ENCODE results near the gene SINHCAF.

The SINHCAF gene

DNA sequence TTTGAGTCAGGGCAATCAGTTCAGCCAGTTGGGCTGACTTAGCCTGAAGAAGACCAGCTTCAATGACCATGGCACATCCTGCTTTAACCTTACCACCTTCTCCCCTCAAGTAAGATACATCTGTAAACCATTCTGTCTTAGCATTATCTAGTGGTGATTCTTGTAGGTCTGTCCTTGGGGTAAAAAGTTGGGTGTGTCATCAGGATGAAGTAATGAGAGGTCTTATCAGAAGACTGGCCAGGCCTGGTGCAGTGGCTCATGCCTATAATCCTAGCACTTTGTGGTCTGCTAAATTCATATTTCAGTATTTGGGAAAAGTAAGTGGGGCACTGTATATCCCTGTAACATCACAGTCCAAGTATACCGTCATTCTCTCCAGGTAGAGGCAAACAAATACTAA lies 19.1 kb downstream of the SINHCAF start:
- DNase-seq (ENCODE audit: insufficient read length, low spot score), result no peak
- TF ChIP-seq, protein P1, sequence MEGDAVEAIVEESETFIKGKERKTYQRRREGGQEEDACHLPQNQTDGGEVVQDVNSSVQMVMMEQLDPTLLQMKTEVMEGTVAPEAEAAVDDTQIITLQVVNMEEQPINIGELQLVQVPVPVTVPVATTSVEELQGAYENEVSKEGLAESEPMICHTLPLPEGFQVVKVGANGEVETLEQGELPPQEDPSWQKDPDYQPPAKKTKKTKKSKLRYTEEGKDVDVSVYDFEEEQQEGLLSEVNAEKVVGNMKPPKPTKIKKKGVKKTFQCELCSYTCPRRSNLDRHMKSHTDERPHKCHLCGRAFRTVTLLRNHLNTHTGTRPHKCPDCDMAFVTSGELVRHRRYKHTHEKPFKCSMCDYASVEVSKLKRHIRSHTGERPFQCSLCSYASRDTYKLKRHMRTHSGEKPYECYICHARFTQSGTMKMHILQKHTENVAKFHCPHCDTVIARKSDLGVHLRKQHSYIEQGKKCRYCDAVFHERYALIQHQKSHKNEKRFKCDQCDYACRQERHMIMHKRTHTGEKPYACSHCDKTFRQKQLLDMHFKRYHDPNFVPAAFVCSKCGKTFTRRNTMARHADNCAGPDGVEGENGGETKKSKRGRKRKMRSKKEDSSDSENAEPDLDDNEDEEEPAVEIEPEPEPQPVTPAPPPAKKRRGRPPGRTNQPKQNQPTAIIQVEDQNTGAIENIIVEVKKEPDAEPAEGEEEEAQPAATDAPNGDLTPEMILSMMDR (IDR thresholded peaks at IDR 0.05; ENCODE audit: insufficient read depth, missing control alignments), result no peak
- FAIRE-seq, result no peak

DNA sequence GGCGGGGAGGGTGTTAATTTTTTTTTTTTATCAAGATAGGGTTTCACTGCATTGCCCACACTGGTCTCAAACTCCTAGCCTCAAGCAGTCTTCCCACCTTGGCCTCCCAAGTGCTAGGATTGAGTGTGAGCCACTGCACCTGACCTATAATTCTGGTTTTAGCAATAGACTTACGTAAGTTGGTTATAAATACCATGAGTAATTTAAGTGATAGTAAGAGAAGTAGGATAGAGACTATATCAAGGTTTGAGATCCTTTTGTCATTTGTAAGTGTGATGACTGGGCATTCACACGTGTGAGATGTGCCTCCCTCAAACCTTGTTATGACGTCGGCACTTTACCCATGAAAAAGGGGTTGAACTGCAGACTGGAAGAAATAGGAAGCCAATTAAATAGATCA lies 22.5 kb downstream of the SINHCAF start:
- DNase-seq (ENCODE audit: insufficient read length, low spot score) (no peak), FAIRE-seq (no peak)
- TF ChIP-seq, protein P1 (IDR thresholded peaks at IDR 0.05; ENCODE audit: insufficient read depth, missing control alignments), result no peak

DNA sequence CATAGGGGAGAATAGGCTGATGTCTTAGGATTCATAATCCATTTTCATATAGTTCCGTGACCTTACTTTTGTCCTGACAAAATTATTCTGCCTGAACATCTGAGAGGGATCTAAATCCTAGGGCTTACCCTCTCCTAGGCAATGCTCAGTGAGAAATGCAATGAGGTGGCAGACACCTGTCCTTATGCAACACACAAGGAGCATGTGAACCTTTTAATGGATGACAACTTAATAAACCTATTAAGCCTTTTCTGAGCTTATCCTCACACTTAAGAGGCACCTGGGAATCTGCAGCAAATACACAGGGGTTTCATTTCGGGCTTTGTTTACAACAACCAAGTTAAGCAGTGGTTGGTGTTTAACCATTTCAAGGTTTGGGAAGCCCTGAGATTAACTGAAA lies 24.6 kb downstream of the SINHCAF start:
- TF ChIP-seq, protein P1 (IDR thresholded peaks at IDR 0.05; ENCODE audit: insufficient read depth, missing control alignments), result no peak
- FAIRE-seq (peak; percentile 92), DNase-seq (ENCODE audit: insufficient read length, low spot score) (no peak)

DNA sequence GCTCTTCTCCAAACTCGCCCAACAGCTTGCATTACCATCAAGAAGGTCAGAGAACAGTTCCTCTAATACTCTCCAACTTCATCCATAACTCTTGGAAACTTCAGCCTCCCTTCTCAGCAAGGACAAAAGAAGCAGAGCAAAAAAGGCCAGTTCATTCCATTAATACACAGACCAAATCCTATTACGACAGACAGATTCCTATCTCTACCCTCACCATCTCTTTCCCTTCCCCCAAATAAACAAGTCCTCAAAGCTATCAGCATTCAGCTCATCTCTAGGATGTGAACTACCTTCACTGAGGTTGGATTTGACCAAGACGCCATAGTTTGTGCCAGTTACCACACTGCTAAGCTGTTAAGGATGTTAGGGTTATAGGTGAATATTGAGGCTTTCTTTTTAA lies 25.2 kb downstream of the SINHCAF start:
- no peak for FAIRE-seq
- no peak for DNase-seq (ENCODE audit: insufficient read length, low spot score)
- TF ChIP-seq, protein P1 (IDR thresholded peaks at IDR 0.05; ENCODE audit: insufficient read depth, missing control alignments), result no peak

DNA sequence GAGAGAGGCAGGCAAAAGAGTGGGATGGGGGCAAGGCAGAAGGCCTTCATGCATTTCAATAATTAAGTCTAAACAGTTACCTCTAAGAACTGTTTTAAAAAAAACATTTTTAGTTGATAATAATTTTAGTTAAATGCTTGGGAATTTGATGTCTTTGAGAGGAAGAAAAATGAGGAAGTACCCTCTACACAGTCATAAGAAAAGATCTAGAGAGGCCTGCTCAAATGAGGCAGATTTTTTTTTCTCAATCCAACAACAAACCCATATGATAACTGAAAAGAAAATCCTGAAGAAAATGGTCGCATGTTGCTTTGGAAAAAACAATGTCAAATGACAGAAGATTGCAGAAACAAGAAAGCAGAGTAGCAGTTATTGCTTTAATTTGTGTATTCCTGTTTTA lies 25.6 kb downstream of the SINHCAF start:
- TF ChIP-seq, protein P1 (IDR thresholded peaks at IDR 0.05; ENCODE audit: insufficient read depth, missing control alignments), result no peak
- DNase-seq (ENCODE audit: insufficient read length, low spot score) (no peak), FAIRE-seq (no peak)

DNA sequence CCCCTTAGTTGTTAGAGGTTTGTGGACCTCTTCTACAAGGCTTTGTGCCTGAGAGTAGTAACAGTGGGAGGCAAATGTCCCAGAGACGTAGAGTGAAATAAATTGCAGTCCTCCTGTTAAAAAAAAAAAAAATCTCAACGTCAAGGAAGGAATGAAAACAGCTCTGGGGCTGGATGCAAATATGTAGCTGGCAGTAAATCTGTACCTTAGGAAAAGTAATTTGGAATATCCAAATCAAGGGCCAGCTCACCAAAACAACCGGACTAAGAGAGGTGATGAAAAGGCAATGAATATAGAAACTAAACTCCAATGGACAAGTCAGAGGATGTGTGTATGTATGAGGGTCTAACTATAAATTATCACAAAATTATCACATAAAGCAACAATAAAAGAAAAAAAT lies 27.0 kb downstream of the SINHCAF start:
- no peak for DNase-seq (ENCODE audit: insufficient read length, low spot score)
- FAIRE-seq, result no peak
- TF ChIP-seq, protein P1 (IDR thresholded peaks at IDR 0.05; ENCODE audit: insufficient read depth, missing control alignments), result no peak

DNA sequence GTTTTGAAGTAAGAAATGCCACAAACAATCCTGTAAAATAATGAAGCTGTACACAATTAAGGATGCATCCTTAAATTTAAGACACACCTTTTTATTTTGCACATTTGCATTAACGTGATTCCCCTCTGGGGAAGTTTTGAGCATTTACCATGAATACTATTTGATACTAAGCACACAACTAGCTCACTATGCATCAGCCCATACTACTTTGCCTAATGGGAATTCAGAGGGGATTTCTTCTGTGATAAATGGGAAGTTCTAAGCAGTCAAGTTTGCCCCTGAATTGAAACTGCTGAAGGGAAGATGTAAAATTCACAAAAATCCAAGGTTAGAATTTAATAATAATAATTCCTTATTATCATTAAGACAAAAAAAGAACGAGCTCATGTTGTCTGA lies 27.4 kb downstream of the SINHCAF start:
- TF ChIP-seq, protein P1 (IDR thresholded peaks at IDR 0.05; ENCODE audit: insufficient read depth, missing control alignments), result no peak
- no peak for FAIRE-seq
- no peak for DNase-seq (ENCODE audit: insufficient read length, low spot score)
